DOHH2 (cell line): ENCODE data around the gene TRPC4AP.

ENCODE experiments used
- CTCF ChIP-seq: fragments of 200-600 bp; sonication (generic); IDR thresholded peaks from one replicate; pipeline ENCODE4 v1.5.1; 2014; ENCODE audit warnings: antibody characterized with exemption, mild to moderate bottlenecking, low read depth, low read length; ENCODE audit not compliant: poor library complexity, severe bottlenecking
- EZH2phosphoT487 ChIP-seq: fragments of 200-600 bp; sonication (generic); IDR thresholded peaks from 2 replicates; pipeline ENCODE4 v1.6.1; 2017; ENCODE audit warnings: borderline replicate concordance, mild to moderate bottlenecking, antibody characterized with exemption, low read length, moderate library complexity, mixed read lengths

DNA sequence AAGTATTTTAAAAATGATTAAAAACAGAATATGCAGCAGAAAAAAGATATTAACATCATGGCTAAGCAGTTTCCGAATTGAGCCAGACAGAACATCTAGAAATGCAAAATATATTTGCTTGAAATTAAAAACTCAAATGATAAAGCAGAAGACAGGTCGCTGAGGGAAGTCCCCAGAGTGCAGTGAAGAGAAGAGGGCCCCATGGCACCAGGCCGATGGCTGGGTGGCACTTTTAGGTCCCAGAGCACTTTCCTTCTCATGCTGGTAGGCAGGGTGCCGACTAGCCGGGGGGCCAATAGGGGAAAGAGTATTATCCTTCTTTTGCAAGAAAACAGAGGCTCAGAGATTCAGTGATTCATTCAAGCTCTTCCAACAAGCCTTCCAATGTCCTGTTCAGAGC is 78.1 kb downstream of the TRPC4AP start:
- no peak for TF ChIP-seq CTCF
- TF ChIP-seq EZH2phosphoT487 = no peak
